PC-3 (cell line): Measurements from ENCODE around the gene SSUH2.
"Not testable (repeated sequence)": the region's sequence is repeated elsewhere in the genome, so short reads cannot be mapped to it uniquely, and the experiment has no call there.

Experiments used
- EZH2 ChIP-seq: fragments of 300-600 bp; sonication (generic); IDR thresholded peaks from one replicate; pipeline ENCODE4 v1.6.1; 2017; ENCODE audit warnings: antibody characterized with exemption, mild to moderate bottlenecking, low read length; ENCODE audit not compliant: unreplicated experiment
- EZH2phosphoT487 ChIP-seq: fragments of 300-600 bp; sonication (generic); IDR thresholded peaks from 2 replicates; pipeline ENCODE4 v1.6.1; 2018; ENCODE audit warnings: mild to moderate bottlenecking, antibody characterized with exemption, low read length, borderline replicate concordance
- TF ChIP-seq, protein P1 (sequence below): fragments of 300-600 bp; sonication (generic); conservative IDR thresholded peaks from 2 replicates; pipeline ENCODE4 v1.5.1; 2017; ENCODE audit warnings: antibody characterized with exemption, low read depth, mild to moderate bottlenecking, low read length

- TF ChIP-seq, protein P1, sequence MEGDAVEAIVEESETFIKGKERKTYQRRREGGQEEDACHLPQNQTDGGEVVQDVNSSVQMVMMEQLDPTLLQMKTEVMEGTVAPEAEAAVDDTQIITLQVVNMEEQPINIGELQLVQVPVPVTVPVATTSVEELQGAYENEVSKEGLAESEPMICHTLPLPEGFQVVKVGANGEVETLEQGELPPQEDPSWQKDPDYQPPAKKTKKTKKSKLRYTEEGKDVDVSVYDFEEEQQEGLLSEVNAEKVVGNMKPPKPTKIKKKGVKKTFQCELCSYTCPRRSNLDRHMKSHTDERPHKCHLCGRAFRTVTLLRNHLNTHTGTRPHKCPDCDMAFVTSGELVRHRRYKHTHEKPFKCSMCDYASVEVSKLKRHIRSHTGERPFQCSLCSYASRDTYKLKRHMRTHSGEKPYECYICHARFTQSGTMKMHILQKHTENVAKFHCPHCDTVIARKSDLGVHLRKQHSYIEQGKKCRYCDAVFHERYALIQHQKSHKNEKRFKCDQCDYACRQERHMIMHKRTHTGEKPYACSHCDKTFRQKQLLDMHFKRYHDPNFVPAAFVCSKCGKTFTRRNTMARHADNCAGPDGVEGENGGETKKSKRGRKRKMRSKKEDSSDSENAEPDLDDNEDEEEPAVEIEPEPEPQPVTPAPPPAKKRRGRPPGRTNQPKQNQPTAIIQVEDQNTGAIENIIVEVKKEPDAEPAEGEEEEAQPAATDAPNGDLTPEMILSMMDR: not testable (repeated sequence)
- TF ChIP-seq EZH2, EZH2phosphoT487: not testable (repeated sequence)
Observed at GRCh38 chr3:8679817-8680553, 35.4 kb upstream of the SSUH2 start.
